AG09309 (cell line): Measurements from ENCODE around the gene GPT2.
A peak's percentile ranks its signal among the peaks of the same experiment; 100 is the strongest.

Experiments used
- DNase-seq: peaks from one replicate; pipeline ENCODE4 v3.0.0-alpha.2; 2010; ENCODE audit warnings: low read depth
- H3K4me3 ChIP-seq: 2 replicates; pipeline ENCODE4 v1.5.1; 2011; ENCODE audit warnings: mild to moderate bottlenecking, low read depth, low read length, moderate library complexity; ENCODE audit not compliant: control insufficient read depth
- TF ChIP-seq, protein P1 (sequence below): IDR thresholded peaks from 2 replicates; pipeline ENCODE4 v1.5.1; 2011; ENCODE audit warnings: mild to moderate bottlenecking, low read depth, low read length, inconsistent platforms; ENCODE audit not compliant: insufficient read depth, control insufficient read depth; ENCODE audit errors: missing control alignments

GPT2 gene

DNA sequence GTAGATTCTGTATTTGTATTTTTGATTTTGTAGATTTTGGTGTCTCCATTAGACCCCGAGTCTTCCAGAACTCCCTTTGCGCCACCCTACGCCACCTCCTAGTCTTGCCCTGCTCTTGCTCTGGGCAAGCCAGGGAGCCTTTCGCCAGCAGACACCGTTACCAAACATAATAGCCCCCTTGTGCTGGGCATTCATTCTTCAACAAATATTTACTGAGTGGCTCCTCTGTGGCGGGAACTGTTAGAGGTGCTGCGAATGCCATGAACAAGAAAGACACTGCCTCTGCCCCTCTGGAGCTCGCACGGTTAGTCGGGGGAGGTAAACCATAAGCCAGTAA, 841 bp upstream of the GPT2 start:
- TF ChIP-seq, protein P1, sequence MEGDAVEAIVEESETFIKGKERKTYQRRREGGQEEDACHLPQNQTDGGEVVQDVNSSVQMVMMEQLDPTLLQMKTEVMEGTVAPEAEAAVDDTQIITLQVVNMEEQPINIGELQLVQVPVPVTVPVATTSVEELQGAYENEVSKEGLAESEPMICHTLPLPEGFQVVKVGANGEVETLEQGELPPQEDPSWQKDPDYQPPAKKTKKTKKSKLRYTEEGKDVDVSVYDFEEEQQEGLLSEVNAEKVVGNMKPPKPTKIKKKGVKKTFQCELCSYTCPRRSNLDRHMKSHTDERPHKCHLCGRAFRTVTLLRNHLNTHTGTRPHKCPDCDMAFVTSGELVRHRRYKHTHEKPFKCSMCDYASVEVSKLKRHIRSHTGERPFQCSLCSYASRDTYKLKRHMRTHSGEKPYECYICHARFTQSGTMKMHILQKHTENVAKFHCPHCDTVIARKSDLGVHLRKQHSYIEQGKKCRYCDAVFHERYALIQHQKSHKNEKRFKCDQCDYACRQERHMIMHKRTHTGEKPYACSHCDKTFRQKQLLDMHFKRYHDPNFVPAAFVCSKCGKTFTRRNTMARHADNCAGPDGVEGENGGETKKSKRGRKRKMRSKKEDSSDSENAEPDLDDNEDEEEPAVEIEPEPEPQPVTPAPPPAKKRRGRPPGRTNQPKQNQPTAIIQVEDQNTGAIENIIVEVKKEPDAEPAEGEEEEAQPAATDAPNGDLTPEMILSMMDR = no peak
- peak overlapping the region; percentile 66 for H3K4me3 ChIP-seq
- DNase-seq = no peak

DNA sequence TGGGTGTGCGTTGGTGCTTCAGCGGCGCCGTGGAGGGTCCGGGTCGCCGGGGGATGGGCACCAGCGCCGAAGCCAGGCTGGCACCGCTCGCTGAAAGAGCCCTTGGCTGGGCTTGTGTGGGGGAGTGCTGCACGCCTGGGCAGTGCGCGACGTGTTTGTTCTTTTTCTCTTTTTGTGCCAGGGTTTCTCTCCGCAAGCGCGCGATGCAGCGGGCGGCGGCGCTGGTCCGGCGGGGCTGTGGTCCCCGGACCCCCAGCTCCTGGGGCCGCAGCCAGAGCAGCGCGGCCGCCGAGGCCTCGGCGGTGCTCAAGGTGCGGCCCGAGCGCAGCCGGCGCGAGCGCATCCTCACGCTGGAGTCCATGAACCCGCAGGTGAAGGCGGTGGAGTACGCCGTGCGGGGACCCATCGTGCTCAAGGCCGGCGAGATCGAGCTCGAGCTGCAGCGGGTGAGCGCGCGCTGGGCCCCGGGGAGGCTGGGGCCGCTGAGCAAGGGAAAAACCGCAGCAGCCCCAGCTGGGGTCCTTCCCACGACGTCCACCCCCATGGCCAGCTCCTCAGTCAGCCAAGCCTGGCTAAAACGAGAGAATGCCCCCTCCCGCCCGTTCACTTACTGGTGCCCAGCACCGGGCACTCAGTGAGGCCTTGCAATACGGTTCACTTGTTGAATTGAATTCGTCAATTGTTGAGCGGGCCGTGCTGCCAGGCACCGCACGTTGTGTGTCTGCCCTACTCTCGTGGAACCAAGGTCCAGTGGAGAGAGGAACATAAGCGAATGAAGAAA, 541 bp downstream of the GPT2 start:
- no peak for DNase-seq

DNA sequence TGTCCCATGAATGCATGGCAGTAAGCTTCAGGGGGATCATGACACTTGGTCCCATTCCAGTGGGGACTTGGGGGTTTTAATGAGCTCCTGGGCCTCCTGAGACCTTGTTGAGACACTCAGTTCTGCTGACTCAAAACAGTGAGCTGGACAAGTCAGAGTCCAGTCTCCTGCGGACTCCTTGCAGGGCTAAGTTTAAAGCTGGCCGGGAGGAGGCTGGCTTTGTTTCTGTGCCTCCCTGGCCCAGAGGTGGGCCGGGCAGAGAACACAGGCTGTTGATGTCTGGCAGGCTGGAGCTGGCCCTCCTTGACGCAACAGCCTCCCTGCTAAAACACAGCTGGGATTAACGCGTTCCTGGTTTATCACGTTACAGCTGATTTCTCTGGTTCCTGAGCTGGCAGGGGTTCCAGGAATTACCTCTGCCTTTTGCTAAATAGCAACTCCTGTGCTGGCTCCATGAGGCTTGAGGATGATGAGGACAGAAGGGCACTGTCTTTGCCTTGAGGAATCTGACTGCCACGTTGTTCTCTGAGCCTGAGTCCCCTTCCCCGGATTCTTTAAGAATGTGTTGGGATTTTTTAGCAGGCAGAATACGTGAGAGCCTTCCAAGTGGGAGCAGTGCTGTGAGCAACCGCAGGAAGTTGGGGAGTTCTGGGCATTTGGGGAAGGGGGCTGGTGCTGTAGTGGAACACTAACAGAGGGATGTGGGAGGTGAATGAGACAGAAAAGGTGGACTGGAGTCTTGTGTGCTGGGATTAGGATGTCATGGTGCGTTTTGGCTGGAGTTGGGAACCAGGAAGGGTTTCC, 2.0 kb downstream of the GPT2 start:
- no peak overlapping the region; the same call in 1 of the 2 replicates for H3K4me3 ChIP-seq
- TF ChIP-seq, protein P1 = no peak
- DNase-seq = no peak

More for the DNA sequence above, 541 bp downstream of the GPT2 start:
- H3K4me3 ChIP-seq = peak overlapping the region; percentile 66
- TF ChIP-seq, protein P1 = no peak

DNA sequence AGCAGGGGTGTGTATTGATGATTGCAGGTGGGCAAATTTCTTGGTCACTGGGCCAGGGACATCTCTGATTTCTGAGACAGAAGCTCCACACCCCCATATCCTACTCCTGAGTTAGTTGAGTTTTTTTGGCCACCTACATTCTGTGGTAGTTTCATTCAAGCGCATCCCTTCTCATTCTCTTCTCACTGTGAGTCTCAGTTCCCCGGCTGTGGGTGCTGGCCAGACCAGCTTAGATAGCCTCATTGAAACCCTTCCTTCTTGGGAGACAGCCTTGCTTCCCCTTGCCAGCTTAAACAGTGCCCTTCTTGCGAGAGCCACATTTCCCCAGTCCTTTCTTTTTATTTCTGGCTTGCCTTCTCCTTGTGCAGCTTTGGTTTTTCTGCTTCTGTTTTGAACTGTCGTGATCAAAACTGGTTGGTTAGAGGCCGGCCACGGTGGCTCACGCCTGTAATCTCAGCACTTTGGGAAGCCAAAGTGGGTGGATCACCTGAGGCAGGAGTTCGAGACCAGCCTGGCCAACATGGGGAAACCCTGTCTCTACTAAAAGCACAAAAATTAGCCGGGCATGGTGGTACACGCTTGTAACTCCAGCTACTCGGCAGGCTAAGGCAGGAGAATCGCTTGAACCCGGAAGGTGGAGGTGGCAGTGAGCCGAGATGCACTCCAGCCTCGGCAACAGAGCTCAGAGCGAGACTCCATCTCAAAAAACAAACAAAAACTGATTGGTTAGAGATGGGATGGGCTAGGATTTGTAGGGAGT, 2.8 kb downstream of the GPT2 start:
- DNase-seq = no peak
- TF ChIP-seq, protein P1 = no peak
- H3K4me3 ChIP-seq = no peak overlapping the region

DNA sequence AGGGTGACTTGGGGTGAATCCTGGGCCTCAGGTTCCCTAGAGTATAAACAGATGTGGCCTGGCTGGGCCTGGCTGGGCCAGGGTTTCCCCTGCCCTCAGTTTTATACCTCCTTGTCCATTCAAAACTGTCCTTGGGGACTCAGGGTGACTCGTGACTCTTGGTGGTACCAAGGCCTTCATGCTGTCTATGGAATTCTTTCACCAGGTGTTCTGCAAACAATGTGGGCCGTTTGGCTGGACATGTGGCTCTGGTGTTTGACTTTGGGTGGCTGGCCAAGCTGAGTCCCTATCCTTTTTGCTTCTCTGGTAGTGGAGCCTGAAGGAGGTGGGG, 3.3 kb downstream of the GPT2 start:
- no peak for DNase-seq
- no peak overlapping the region for H3K4me3 ChIP-seq
- TF ChIP-seq, protein P1 = no peak

DNA sequence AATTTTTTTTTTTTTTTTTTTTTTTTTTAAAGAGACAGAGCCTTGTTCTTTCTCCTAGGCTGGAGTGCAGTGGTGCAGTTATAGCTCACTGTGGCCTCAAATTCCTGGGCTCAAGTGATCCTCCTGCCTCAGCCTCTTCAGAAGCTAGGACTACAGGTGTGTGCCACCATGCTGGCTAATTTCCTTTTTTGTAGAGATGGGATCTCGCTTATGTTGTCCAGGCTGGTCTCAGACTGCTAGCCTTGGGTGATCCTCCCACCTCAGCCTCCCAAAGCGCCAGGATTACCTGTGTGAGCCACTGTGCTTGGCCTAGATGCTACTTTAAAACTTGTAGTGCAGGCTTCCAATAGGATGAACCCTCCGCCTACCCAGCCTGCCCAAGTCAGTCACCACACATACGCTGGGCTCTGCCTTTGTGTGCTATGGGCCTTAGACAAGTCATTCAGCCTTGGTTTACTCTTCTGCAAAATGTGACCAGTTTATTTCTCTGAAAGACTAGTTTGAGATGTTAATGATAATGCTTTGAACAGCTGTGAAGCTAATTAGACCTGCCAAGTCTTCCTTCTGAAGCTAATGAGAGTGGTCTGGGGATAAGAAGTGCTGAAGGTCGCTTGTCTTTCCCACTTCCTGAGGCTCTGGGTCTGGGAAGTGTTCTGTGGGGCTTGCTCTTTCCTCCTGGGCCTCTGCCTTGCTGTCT, 5.2 kb downstream of the GPT2 start:
- no peak for DNase-seq
- TF ChIP-seq, protein P1 = no peak
- no peak overlapping the region for H3K4me3 ChIP-seq
